ENCODE measurements around the gene SPTSSA.
"Not testable (repeated sequence)": the region's sequence is repeated elsewhere in the genome, so short reads cannot be mapped to it uniquely, and the experiment has no call there.

SPTSSA gene

DNA sequence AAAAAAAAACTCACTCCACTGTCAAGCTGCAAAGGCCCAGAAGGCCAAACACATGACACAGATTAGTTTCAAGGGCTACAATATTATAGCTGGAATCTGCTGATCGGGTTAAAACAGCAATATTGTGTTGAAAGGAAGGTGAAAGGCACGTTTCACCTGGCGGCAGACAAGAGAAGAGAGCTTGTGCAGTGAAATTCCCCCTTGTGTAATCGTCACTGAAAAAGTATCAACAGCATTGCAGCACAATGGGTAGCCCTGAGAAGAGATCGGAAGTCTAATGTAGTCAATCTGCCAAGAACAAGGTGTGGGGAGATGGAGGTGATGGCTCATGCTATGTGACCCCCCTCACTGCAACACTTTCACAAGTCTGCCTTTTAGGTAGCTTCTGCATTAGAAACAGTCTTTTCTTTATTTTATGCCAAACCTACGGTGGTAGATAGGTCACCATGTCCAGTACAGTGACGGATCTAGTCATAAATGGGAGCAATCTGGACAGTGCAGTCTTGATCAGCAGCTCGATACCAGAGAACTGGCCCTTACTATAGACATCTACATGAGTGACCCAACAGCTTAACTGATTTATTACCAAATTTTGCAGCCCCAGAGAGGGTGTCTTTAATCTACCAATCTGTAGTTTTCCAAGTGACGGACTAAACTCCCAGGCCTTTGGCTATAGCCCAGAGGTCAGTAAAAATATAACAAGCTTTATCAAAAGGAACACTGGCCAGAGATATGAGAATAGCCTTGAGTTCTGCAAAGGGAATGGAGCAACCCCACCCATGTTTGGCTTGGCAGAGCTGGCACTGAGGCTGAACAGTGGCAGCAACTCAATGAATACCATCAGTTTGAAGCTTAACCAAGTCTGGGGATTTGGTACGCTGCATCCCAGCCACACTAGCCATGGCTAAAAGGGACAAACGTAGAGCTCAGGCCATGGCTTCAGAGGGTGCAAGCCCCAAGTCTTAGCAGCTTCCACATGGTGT, 35.4 kb downstream of the SPTSSA start:
- DNase-seq (ENCODE audit: low spot score): no peak

DNA sequence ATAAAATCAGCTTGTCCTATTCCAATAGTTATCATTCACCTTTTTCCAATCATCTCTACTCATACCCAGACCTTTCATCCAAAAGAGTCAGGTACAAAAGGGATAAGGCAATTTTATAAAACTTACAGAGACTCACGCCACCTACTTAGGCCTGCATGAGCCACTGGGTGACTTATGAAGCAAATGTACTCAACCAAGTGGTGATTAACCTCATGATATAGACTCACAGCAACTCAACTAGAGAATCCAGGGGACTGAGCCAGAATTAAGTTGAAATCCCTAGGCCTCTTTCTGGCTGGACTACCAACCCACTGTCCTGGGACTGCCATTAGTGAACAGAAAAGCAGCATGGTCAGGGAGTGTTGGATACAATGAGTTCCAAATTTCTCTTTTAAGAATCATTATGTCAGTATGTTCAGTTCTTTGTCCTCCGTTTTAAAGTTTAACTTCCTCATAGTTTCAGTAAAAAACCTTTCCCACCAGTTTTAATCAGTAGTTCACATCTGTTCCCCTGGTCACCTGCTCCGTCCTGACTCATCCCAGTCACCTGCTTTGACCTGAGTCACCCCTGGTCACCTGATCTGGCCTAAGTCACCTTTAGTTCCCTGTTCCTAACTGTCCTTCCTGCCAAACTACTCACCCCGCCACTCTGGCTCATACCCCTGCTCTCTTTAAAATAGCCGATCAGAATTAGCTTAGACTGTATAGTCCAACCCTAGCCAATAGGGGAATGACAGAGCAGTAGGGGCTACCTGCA, 36.8 kb downstream of the SPTSSA start:
- no peak for DNase-seq (ENCODE audit: low spot score)

- no peak for DNase-seq (ENCODE audit: low spot score)
Observed at GRCh38 chr14:34424488-34424887, 37.6 kb downstream of the SPTSSA start.

DNA sequence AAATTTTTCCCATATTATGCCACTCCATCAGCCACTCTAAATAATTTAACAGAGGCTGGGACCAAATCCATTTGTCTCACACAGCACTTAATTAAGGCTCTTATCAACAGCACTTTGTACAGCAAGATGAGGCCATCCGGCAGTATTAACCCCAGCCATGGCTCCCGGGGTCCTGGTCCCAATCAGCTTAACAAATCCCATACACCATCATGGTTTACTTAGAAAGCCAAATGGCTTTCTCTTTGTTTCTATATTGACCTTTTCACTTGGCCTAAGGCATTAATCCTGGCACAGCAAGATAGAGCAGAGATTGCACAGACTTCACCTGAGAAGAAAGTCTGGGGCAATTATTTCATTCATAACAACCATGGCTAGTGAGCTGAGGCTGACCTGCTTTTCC, 38.6 kb downstream of the SPTSSA start:
- no peak for DNase-seq (ENCODE audit: low spot score)

DNA sequence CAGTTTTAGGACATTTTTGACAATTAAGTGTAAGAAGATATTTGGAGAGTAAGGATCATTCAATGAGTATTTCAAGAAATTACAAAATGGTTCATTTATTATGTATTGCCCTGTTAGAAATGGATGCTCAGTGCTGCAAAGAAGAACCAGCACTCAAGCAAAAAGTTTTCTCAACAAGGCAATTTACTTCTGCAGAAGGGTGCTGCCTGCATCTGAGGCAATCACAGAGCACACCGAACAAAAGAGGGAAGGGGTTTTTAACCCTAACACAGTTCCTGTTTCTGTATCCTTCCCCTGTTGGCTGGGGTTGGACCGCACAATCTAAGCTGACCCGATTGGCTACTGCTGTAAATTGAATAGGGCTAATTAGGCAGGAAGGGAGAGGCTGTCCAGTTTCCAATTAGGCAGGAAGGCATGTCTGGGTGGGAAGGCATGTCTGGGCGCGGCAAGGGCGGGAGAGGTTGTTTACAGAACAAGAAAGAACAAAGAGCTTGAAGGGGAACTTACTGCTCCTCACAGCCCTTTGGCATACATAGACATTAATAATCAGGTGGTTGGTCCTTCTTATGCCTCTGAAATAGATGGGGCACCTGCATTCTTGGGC, 41.4 kb downstream of the SPTSSA start:
- DNase-seq (ENCODE audit: low spot score): no peak

DNA sequence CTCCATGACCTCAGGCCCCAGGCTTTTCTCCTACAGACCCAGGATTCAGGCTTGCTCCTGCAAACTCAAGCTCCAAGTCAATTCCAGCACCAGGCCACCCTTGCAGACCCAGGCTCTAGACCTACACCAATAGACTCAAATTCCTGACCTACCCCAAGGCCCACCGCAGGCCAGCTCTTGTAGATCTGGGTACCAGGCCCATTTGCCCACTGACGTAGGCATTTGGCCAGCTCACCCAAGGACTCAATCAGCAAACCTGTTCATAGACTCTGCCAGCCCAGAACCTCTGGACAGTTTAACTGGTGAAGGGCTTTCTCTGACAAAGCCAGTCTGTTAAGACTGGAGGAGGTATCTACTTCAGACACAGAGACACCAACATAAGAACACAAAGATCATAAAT, 52.3 kb downstream of the SPTSSA start:
- no peak for DNase-seq (ENCODE audit: low spot score)

DNA sequence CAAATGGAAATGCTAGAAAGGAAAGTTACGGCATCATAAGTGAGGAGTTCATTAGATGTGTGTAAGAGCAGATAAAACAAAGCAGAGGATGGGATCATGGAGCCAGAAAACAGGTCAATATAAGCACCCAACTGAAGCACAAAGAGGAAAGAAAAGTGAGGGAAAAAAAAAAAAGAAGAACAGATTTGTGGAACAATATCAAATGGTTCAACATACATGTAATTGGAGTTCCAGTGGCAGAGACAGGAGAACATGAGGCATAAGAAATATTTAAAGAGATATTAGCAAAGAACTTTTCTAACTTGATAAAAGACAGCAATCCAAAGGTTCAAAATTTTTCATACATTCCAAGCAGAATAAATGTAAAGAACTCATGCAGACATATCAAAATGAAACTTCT, 54.1 kb downstream of the SPTSSA start:
- DNase-seq (ENCODE audit: low spot score): no peak

DNA sequence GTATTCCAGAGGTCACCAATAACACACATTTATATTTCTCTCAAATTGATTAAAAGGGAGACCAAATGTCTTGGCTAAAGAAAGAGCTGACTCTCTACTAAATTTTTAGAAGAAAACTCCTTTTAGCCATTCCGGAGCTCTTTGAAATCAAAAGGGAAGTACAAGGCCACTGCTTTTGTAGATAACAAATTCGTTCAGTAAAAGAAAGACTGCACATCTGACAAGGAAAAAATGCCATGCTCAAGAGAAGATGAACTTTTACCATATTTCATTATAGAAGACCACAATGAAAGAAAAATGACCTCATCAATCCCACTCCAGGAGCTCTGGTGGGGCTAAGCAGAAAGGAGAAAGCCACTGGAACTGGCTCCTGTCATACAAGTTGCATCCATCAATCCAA, 57.6 kb downstream of the SPTSSA start:
- no peak for DNase-seq (ENCODE audit: low spot score)

GRCh38 chr14:34403646-34404045, 58.4 kb downstream of the SPTSSA start:
- no peak for DNase-seq (ENCODE audit: low spot score)

GRCh38 chr14:34398024-34398423, 64.0 kb downstream of the SPTSSA start:
- DNase-seq (ENCODE audit: low spot score): no peak

- no peak for DNase-seq (ENCODE audit: low spot score)
Observed at GRCh38 chr14:34387974-34388516, 74.0 kb downstream of the SPTSSA start.

GRCh38 chr14:34386865-34387485, 75.1 kb downstream of the SPTSSA start:
- no peak for DNase-seq (ENCODE audit: low spot score)

DNA sequence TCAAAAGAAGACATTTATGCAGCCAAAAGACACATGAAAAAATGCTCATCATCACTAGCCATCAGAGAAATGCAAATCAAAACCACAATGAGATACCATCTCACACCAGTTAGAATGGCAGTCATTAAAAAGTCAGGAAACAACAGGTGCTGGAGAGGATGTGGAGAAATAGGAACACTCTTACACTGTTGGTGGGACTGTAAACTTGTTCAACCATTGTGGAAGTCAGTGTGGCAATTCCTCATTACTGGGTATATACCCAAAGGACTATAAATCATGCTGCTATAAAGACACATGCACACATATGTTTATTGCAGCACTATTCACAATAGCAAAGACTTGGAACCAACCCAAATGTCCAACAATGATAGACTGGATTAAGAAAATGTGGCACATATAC, 76.2 kb downstream of the SPTSSA start:
- DNase-seq (ENCODE audit: low spot score): not testable (repeated sequence)

- DNase-seq (ENCODE audit: low spot score): no peak
Observed at GRCh38 chr14:34383839-34384238, 78.2 kb downstream of the SPTSSA start.

Data from Ammon's horn (tissue), 1 donor.